PC-9 (cell line): Measurements from ENCODE around the gene ZNF468.

Experiments
- CTCF ChIP-seq: fragments of 200-600 bp; sonication (generic); conservative IDR thresholded peaks from 2 replicates; pipeline ENCODE4 v1.6.1; 2017; ENCODE audit warnings: mixed run types, antibody characterized with exemption, mild to moderate bottlenecking, moderate library complexity
- EZH2 ChIP-seq: fragments of 200-600 bp; sonication (generic); IDR thresholded peaks from 2 replicates; pipeline ENCODE4 v1.8.0; 2017; ENCODE audit warnings: antibody characterized with exemption, low read depth

GRCh38 chr19:52889076-52889475, 31.7 kb upstream of the ZNF468 start:
- TF ChIP-seq EZH2 (no peak), CTCF (no peak)
